HEK293T (cell line): ENCODE measurements around the gene SLC7A9.

Experiments used
- BHLHE40 ChIP-seq: fragments of 450-650 bp; IDR thresholded peaks from 2 replicates; pipeline ENCODE4 v1.6.1; 2016; ENCODE audit warnings: mild to moderate bottlenecking, moderate library complexity, borderline replicate concordance
- ELF4 ChIP-seq: fragments of 450-650 bp; IDR thresholded peaks from 2 replicates; pipeline ENCODE4 v1.6.1; 2017; ENCODE audit warnings: antibody characterized with exemption
- FOXA1 ChIP-seq: fragments of 450-650 bp; IDR thresholded peaks from 2 replicates; pipeline ENCODE4 v1.6.1; 2016; ENCODE audit warnings: mild to moderate bottlenecking
- FOXM1 ChIP-seq: fragments of 450-650 bp; IDR thresholded peaks from 2 replicates; pipeline ENCODE4 v1.6.1; 2017; ENCODE audit warnings: mild to moderate bottlenecking, borderline replicate concordance
- L3MBTL2 ChIP-seq: fragments of 450-650 bp; conservative IDR thresholded peaks from 2 replicates; pipeline ENCODE4 v1.6.1; 2016; ENCODE audit warnings: mild to moderate bottlenecking
- LEF1 ChIP-seq: fragments of 450-650 bp; IDR thresholded peaks from 2 replicates; pipeline ENCODE4 v1.6.1; 2017; ENCODE audit warnings: mild to moderate bottlenecking, borderline replicate concordance
- ZNF384 ChIP-seq: fragments of 450-650 bp; IDR thresholded peaks from 2 replicates; pipeline ENCODE4 v1.6.1; 2016

DNA sequence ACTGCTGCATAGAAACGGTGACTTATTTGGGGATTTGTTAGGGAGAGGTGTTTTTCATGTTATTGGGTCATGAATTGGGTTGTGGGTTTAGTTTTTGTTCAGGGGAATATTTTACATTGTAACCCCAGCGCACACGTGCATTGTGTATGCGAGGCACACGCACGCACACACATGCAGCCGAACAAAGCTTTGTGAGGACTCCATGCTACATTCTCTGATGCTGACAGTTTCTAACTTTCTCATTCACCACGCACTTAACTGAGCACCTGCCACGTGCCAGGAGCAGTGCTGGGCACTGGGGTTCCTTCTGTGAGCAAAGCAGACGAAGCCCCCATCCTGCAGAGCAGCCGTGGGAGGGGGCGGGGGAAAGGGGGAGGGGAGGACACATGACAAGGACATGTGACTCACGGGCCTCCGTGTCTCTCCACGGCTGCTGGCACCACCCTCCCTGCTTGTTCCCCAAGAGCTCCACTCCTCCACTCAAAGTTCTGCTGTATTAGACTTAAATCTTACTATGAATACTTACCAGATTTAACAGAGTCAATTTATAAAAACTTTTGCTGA is 55.6 kb downstream of the SLC7A9 start:
- TF ChIP-seq L3MBTL2 (no peak), LEF1 (no peak), BHLHE40 (no peak), ZNF384 (no peak), ELF4 (no peak), FOXA1 (no peak), FOXM1 (no peak)
